ENCODE measurements around the gene BUD13.

The BUD13 gene

DNA sequence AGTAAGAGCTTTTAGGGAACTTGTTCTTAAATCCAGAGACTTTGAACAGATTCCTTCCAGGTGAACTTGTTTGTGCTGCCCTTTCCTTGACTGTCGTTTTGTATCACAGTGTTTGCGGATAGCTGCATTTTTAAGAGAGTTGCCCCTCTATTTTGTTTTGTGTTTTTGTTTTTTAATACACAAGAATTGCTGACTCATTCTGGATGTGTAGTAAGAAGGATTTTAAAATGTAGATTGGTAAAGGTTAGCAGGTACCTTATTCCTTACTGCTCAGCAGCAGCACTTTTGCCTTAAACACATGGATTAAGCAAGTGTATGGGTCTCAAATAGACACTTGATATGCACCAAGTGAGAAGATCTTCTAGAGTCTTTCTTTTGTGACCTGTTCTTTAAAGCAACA, 27.8 kb upstream of the BUD13 start:
- no peak for DNase-seq (ENCODE audit: low read depth)
- no peak overlapping the region for H3K4me3 ChIP-seq (ENCODE audit: low read depth, low read length)
- TF ChIP-seq, protein P1, sequence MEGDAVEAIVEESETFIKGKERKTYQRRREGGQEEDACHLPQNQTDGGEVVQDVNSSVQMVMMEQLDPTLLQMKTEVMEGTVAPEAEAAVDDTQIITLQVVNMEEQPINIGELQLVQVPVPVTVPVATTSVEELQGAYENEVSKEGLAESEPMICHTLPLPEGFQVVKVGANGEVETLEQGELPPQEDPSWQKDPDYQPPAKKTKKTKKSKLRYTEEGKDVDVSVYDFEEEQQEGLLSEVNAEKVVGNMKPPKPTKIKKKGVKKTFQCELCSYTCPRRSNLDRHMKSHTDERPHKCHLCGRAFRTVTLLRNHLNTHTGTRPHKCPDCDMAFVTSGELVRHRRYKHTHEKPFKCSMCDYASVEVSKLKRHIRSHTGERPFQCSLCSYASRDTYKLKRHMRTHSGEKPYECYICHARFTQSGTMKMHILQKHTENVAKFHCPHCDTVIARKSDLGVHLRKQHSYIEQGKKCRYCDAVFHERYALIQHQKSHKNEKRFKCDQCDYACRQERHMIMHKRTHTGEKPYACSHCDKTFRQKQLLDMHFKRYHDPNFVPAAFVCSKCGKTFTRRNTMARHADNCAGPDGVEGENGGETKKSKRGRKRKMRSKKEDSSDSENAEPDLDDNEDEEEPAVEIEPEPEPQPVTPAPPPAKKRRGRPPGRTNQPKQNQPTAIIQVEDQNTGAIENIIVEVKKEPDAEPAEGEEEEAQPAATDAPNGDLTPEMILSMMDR (IDR thresholded peaks at IDR 0.05; ENCODE audit: low read depth, low read length, missing control alignments): no peak
- in situ Hi-C loops (cut with HindIII; ENCODE audit: low sequenced_read_pairs): no loop called here

DNA sequence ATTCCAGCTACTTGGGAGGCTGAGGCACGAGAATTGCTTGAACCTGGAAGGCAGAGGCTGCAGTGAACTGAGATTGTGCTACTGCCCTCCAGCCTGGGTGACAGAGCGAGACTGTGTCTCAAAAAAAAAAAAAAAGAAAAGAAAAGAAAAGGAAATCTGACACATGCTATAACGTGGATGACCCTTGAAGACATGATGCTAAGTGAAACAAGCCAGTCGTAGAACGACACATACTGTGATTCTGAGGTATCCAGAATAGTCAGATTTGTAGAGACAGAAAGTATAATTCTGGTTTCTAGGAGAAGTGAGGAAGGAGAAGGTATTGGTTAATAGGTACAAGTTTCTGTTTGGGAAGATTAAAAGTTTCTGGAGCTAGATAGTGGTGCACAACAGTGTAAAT, 25.6 kb upstream of the BUD13 start:
- in situ Hi-C loops (cut with HindIII; ENCODE audit: low sequenced_read_pairs): no loop called here

DNA sequence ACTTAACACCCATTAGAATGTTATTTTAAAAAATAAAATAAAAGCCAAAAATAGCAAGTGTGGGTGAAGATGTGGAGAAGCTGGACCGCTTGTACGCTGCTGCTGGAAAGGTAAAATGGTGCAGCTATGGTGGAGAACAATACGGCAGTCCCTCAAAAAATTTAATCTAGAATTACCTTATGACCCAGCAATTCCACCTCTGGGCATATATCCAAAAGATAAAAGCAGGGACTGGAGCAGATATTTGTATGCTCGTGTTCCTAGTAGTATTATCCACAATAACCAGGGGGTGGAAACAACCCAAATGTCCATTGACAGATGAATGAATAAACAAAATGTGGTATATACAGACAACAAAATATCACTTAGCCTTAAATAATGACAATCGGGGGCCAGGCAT, 25.0 kb upstream of the BUD13 start:
- H3K4me3 ChIP-seq (ENCODE audit: low read depth, low read length): no peak overlapping the region
- in situ Hi-C loops (cut with HindIII; ENCODE audit: low sequenced_read_pairs): no loop called here
- TF ChIP-seq, protein P1 (IDR thresholded peaks at IDR 0.05; ENCODE audit: low read depth, low read length, missing control alignments): no peak
- DNase-seq (ENCODE audit: low read depth): no peak

More for the DNA sequence above, 25.6 kb upstream of the BUD13 start:
- TF ChIP-seq, protein P1 (IDR thresholded peaks at IDR 0.05; ENCODE audit: low read depth, low read length, missing control alignments): no peak
- DNase-seq (ENCODE audit: low read depth): no peak
- no peak overlapping the region for H3K4me3 ChIP-seq (ENCODE audit: low read depth, low read length)

DNA sequence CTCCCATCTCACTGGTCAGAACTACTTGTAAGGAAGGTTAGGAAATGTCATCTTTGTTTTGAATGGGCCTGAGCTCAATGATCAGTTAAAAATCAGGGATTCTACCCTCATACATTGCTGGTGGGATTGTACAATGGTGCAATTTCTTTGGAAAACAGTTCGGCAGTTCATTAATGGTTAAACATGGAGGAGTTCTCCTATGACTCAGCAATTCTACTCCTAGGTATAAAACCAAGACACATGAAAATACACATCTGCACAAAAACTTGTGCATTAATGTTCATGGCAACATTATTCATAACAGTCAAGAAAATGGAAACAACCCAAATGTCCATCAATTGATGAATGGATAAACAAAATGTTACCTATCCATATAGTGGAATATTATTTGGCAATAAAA, 23.8 kb upstream of the BUD13 start:
- H3K4me3 ChIP-seq (ENCODE audit: low read depth, low read length): no peak overlapping the region
- DNase-seq (ENCODE audit: low read depth): no peak
- TF ChIP-seq, protein P1 (IDR thresholded peaks at IDR 0.05; ENCODE audit: low read depth, low read length, missing control alignments): no peak
- in situ Hi-C loops (cut with HindIII; ENCODE audit: low sequenced_read_pairs): no loop called here

DNA sequence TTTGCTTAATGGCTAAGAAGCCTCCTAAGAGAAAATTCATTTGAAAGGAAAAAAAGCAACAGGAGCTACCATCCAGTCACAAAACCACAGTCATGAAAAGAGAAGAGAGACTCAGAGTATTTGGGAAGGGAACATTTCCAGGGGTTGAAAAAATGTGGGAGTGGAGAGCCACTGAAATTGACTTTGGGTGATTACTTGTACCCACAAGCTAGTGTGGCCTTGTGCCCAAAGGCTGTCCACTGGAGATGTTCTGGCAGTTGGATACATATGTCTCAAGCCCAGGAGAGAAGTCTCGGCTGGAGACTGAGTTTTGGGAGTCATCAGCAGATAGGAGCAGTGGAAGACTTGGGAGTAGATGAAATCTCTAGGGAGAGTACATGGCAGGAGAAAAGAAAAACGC, 22.1 kb upstream of the BUD13 start:
- H3K4me3 ChIP-seq (ENCODE audit: low read depth, low read length): no peak overlapping the region
- no peak for DNase-seq (ENCODE audit: low read depth)
- in situ Hi-C loops (cut with HindIII; ENCODE audit: low sequenced_read_pairs): no loop called here
- TF ChIP-seq, protein P1 (IDR thresholded peaks at IDR 0.05; ENCODE audit: low read depth, low read length, missing control alignments): no peak

DNA sequence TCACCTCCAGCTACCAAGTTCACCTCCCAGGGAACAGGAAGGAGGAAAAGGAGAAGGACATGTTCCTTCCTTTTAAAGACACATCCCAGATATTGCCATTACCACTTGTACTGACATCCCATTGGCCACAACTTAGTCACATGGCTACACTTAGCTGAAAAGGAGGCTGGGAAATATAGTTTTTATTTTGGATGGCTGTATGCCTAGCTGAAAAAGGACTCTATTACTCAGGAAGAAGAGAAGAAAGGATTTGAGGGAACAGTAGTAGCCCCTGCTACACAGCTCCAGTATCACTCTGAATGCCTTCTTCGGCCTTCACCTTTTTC, 20.9 kb upstream of the BUD13 start:
- DNase-seq (ENCODE audit: low read depth): no peak
- in situ Hi-C loops (cut with HindIII; ENCODE audit: low sequenced_read_pairs): no loop called here
- TF ChIP-seq, protein P1 (IDR thresholded peaks at IDR 0.05; ENCODE audit: low read depth, low read length, missing control alignments): no peak
- H3K4me3 ChIP-seq (ENCODE audit: low read depth, low read length): no peak overlapping the region

Measured in astrocyte of the cerebellum (primary cell).